ENCODE data around the gene KIF11. TPM values are rescaled to one million over a fixed set of nuclear protein-coding genes. Genes with fewer than 3 reads are reported as not detected.

KIF11 gene
- polyA plus RNA-seq, 6 donors from 2014 or later, result 0.41 to 1.1 (median 0.60) TPM; not detected in 1

Other genes with a start within 250 kb of the KIF11 start
- 10 to 100 TPM in 3 of 6 donors, 1 to 10 TPM in 3; 2.1 to 11.7 (median 10.1) TPM for gene IDE, start 19.0 kb upstream of the KIF11 start, polyA plus RNA-seq (ENCODE audit: low read depth in 6 of 6)
- gene HHEX, start 96.8 kb downstream of the KIF11 start, polyA plus RNA-seq (ENCODE audit: low read depth in 6 of 6), result 100 to 1,000 TPM; 140 to 208 (median 160) TPM

Measured in naive B cell (primary cell).